C1 segment of cervical spinal cord (tissue), 14 donors: ENCODE measurements around the gene PLPPR3.

Experiments
- DNase-seq, 14 donors: peaks; one replicate each; lab custom pipeline; 2025; lab: John Stamatoyannopoulos, UW

Gene PLPPR3

DNA sequence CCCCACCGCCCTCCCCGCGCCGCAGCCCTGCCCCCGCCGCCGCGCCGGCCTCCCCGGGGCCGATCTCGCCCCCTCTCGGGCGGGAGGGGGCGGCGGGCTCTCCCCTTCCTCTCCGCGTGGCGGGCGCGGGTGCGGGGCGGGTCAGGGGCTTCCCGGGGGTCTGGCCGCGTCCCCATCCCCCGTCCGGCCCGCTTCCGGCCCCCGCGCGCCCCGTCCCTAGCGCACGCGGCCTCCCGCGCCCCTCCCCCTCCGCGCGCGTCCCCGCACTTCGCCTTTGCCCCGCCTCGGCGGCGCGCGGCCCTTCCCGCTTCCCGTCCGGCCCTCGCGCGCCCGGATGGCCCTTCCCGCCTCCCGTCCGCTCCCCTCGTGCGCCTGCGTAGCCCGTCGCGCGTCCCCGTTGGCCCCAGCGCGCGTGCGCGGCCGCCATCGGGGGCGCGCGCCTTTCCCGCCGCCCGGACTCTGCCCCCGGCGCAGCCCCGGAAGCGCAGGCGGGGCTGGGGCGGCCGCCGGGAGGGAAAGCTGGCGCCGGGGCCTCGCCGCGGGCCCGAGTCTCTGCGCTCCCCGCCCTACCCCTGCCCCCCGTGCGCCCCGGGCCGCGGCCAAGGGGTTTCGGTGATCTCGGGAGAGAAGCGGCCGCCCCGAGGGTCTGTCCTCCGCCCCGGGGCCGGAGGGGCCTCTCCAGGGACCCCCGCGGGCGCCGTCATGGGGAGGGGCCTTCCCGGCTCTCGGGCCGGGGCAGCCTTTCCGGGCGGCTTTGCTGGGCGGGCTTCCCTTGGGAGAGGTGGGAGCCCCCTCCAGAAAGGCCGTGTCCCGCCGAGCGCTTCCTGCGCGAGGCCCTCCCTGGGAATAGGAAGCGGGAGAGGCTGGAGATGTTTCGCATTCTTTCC is 24.0 kb downstream of the PLPPR3 start:
- peak in 13 of 14 donors; percentile 42 to 88 (median 66) for DNase-seq

DNA sequence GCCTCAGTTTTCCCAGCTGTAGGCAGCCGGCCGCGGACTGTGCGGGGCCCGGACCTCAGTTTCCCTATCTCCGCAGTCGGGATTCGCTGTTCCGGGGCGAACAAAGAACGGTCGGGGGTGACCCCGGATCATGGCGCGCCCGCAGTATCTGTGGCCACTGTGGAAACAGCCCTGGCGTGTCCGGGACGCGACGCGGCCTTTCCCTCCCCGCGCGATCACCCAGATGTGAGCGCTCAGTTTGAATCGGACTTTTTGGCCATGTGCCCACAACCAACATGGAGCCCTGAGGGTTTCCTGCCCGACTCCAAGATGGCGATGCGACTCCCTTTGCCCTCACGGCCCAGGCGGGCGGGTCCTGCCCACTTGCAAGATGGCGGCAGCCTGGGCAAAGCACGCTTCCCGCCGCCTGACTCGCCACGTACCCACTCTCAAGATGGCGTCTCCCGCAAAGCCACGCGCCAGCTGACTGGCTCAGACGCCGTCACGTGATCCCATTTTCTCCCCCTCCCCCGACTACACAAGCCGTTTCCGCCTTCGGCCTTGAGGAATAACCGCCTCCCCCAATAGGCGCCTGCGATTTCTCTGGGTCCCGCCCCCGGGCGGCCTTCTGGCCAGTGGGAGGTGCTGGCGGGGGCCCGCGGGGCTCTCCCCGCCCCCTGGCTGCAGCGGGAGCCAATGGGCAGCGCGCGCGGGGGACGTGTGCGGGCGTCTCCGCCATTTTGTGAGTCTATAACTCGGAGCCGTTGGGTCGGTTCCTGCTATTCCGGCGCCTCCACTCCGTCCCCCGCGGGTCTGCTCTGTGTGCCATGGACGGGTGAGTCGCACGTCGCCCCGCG is 24.8 kb downstream of the PLPPR3 start, which contains the start of gene PTBP1:
Gene PTBP1, plus strand, starts transcription at position 761 of the 836 bp plus-strand sequence. Its CDS starts 46 bp downstream, at position 807.
- DNase-seq = peak; percentile 97 to 100 (median 99)

DNA sequence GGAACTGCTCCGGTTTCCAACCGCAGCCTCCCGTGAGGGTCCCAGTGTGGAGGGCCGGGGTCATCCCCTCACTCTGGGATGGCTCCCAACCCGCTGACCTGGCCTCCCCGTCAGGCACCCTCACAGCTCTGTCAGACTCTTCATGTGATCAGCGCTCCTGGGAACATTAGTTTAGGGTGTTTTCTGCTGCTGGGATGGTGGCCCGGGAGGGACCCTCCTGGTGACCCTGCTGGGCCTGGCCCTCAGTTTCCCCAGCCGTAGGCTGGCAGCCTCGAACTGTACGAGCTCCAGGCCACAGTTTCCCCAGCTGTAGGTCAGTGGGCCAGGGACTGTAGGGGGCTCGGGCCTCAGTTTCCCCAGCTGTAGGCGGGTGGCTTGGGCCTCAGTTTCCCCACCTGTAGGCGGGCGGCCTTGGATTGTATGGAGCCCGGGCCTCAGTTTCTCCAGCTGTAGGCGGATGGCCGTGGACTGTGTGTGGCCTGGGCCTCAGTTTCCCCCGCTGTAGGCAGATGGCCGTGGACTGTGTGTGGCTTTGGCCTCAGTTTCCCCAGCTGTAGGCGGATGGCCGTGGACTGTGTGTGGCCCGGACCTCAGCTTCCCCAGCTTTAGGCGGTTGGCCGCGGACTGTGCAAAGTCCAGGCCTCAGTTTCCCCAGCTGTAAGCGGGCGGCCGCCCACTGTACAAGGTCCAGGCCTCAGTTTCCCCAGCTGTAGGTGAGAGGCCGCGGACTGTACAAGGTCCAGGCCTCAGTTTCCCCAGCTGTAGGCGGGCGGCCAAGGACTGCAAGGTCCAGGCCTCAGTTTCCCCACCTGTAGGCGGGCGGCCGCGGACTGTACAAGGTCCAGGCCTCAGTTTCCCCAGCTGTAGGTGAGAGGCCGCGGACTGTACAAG is 25.8 kb downstream of the PLPPR3 start:
- no peak for DNase-seq

DNA sequence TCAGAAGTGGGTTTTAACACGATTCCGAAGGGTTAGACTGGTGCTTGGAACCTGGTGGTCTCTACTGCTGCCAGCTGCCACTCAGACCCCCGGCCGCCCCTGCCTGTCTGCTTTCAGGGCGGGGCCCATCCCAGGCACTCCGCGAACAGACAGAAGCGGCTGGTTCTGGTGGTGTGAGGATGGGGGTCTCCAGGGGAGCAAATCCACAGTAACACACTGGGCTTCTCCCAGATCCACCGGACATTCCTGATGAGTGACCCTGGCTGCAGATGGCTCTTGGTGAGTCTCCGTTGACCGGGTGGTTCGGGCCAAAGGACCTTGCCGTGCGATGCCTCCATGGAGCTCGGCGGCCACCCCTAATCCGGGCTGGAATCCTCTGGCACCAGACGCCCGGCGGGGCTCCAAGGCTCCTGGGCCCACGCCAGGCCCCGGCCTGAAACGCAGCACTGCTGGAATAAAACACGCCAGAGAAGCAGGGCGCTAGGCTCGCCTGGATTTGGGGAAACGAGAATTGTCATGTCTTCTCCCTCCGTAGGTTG is 26.6 kb downstream of the PLPPR3 start:
- peak in 2 of 14 donors; percentile 9 to 45 for DNase-seq

DNA sequence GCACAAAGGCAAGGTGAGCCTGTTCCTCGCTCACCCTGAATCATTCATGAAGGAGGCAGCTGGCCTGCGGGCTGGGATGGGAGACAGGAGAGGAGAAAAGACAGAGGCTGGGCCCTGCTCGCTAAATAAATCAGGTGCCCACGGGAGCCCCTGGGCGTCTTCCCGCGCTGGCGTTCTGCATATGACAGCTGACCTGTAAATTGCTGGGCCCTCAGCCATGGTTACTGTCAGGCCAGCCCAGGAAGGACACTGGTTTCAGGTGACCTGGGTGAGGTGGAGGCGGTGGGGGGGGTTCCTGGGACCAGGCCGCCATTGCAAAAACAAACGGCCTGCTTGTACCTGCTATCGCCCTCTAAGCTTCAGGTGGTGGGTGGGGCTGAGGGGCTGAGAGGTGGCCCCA is 27.9 kb downstream of the PLPPR3 start:
- no peak for DNase-seq

DNA sequence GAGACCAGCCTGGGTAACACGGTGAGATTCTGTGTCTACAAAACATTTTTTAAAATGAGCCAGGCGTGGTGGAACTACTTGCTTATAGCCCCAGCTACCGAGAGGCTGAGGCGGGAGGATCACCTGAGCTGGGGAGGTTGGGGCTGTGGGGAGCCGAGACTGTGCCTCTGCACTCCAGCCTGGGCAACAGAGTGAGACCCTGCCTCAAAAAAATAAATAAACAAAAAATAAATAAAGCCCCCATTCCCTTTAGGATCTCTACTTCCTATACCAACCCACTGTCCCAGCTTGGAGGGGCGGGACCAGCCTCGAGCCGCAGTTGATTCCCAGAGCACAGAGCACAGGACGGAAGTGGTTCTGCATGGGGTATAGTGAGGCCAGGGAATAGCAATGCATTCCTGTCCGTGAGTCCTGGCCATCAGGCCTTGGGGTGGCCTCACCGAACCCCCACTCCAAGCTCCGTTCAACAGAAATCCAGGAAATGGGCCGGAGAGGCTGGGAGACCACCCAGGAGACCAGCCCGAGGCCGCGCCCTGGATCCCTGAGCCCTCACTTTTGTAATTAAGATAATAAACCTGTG is 29.4 kb downstream of the PLPPR3 start:
- no peak for DNase-seq

DNA sequence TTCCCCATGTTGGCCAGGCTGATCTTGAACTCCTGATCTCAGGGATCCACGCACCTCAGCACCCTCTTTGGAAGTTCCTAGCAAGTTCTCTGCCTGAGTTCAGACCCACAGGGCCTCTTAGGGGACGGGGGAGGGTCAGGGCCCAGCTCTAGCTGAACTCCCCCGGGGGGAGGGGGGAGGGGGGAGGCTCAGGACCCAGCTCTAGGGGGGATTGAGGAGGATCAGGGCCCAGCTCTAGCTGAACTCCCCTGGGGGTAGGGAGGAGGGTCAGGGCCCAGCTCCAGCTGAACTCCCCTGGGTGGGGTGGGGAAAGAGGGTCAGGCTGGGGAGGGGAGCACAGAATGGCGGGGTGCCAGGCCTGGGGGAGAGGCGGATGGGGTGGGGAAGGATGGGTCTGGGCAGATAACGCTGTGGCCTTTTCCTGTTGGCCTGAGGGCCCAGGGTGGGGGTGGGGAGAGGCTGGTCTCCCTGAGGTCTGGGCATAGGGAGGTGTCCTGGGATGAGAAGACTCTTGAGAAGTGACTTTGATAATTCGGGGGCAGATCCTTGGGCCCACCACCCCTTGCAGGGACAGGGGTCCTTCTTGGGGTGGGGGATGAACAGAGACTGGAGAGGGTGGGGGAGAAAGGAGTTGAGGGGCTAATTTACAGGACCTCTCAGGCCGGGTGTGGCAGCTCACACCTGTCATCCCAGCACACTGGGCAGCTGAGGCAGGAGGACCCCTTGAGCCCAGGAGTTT is 30.0 kb downstream of the PLPPR3 start:
- DNase-seq = no peak

DNA sequence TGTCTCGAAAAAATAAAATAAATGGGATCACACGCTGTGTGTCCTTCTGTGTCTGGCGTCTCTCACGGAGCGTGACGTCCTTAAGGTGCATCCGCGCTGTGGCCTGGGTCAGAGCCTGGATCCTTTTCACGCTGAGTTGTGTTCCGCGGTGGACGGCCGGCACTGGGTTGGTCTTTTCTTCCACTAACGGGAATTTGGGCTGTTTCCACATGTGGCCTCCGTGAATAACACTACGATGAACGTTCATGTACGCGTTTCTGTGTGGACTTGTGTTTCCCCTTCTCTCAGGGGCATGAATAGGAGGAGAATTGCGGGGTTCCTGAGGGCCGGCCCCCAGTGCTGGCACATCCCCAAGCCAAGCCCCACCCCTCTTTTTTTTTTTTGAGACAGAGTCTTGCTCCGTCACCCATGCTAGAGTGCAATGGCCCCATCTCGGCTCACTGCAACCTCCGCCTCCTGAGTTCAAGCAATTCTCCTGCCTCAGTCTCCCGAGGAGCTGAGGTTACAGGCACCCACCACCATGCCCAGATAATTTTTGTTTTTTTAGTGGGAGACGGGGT is 30.7 kb downstream of the PLPPR3 start:
- no peak for DNase-seq

DNA sequence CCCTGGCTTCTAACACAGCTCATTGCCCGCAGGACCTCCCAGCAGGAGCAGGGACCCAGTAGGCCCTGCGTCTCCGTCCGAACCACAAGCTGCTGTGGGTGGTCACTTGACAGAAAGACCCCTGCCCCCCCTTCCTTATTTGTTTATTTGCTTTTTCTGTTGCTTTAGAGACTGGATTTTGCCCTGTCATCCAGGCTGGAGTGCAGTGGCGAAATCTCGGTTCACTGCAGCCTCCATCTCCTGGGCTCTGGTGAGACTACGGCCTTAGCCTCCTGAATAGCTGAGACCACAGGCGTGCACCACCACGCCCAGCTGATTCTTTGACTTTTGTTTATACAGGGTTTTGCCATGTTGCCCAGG is 32.1 kb downstream of the PLPPR3 start:
- no peak for DNase-seq

DNA sequence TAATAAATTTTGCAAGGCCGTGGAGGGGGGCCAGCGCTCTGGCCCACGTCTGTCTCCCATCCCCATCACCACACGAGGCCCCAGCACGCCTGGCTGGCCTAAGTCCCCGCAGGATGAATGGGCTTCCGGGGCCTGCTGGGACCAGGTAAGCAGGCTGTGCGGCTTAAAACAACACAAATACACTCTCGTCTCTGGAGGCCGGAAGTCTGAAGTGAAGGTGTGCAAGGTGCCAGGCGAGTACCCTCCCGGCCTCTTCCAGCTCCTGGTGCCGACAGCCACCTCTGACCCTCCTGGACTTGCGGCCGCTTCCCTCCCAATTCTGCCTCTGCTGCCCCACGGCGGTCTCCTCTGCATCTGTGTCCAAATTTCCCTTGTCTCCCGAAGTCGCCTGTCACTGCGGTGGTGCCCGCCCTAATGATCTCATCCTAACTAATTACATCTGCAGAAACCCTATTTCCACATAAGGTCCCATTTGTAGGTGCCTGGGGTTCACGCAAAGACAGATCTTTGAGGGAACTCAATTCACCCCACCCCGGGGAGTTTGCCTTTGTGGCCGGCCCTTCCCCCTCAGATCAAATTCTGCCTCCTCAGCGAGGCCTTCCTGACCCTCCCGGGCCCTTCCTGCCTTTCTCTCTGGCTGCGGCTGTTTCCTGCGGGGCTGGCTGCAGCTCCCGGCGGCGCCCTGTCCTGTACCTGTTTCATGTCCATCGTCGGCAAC is 32.6 kb downstream of the PLPPR3 start:
- DNase-seq = no peak

DNA sequence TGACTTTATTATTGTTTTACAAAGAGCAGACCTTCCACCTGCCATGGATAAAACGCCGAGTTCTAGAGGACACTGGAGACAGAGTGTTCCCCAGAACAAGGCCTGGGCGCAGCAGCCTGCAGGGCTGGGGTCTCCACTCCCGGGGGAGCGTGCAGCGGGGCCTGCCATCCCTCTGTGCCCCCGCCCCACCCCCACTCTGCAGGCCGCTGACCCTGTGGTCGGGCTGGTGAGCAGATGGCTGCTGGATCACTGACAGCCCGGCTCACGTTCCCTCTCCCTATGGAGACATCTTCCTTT is 33.1 kb downstream of the PLPPR3 start:
- no peak for DNase-seq

DNA sequence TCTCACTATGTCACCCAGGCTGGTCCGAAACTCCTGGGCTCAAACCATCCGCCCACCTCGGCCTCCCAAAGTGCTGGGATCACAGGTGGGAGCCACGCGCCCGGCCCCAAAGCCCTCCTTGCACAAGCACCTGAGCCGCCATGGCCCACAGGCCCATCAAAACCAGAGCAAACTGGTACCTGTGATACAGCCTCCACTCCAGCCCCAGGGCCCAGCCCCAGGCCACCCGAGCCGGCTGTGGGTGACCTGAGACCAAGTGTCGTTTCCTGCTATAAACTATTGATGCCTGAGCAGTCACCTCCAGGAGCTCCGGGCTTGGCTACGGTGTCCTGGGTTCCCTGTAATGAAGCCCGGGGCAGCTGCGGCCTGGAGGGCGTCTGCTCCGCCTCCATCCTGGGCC is 34.2 kb downstream of the PLPPR3 start:
- DNase-seq = no peak

DNA sequence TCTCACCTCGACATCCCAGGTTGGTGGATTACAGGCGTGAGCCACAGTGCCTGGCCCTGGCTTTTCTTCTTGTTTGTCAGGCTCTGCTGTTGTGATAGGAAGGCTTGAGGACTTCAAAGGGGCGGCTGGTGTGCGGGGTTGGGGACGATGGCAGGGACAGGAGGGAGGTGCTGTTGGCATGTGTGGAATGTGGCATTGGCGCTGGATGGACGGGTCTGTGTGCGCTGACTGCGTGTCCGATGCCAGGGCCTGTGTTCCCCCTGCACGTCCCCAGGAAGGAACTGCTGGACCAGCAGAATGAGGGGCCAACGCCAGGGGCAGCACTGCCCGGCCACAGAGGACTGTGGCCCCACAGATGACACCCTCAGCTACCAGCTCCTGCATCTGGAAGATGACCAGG is 37.2 kb downstream of the PLPPR3 start:
- DNase-seq = no peak

DNA sequence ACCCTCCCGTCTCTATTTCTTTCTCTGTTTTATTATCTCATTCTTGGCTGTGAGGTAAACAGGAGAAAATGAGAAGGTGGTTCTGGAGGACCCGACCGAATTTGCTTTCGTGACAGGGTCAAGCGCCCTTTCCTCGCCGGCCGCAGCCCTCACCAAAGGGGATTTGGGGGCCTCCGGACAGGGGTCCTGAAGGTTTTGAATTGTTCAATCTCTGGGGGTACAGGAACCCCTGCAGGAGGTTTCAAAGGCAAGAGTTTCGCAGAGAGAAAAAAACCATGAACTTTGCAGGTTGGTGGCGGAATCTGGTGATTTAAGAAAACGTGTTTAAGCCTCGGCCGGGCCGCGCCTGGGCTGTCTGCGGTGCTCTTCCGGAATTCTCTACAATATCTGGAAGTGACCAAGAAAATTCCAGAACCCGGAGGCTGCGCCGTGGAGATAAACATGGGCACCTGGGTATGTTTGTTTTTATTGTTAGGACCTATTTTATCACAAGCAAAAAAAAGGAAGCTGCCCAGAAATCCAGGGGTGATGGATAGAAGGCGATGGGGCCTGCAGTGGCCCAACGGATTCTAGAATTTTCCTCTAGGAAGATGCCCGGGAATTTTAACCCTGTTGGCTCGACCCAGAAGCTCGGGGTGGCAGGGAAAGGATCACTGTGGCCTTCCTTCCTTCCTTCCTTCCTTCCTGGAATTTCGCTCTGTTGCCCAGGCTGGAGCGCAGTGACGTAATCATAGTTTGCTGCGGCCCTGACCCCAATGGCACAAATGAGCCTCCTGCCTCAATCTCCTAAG is 38.7 kb downstream of the PLPPR3 start:
- no peak for DNase-seq

DNA sequence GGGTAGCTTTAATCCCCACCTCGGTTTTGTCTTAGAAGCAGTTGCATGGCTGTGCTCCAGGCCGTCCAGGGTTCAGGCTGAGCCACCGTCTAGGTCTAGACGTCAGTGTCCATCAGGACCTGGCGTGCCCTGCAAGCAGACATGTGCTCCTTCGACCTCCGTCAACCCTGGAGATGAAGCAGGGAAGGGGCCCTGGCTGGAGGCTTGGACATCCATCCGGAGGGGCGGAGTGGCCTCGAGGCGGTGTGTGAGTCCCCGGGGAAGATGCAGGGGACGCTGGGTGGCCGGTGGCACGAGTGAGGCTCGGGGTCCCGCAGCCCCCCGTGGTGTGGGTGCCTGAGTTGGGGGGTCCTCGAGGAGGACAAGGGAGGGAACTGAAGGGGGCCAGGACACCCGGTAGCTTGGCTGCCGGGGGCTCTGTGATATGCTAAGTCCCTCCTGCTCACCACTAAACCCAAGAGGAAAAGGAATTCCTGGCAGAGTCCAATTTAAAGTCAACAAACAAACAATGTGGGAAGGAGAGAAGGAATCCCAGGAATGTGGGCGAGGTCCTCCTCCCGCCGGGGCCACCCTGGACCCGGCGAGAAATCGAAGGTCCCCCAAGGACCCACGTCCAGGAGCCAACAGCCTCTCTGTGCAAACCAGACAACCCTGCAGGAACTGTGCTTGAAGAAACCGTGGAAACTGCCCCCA is 39.4 kb downstream of the PLPPR3 start:
- DNase-seq = no peak

DNA sequence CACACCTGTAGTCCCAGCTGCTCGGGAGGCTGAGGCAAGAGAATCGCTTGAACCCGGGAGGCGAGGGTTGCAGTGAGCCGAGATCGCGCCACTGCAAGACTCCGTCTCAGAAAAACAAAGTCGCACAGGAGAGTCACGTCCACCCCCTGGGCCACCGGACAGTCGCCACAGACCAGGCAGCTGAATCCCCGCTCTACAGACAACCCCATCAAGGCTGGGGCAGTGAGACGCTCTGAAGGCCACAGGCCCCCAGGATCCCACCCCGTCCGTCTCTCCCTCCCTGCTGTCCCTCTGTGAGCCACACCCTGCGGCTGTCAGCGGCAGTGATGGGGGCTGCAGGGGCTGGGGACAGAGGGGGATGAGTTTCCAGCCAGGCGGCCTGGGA is 40.0 kb downstream of the PLPPR3 start:
- no peak for DNase-seq

DNA sequence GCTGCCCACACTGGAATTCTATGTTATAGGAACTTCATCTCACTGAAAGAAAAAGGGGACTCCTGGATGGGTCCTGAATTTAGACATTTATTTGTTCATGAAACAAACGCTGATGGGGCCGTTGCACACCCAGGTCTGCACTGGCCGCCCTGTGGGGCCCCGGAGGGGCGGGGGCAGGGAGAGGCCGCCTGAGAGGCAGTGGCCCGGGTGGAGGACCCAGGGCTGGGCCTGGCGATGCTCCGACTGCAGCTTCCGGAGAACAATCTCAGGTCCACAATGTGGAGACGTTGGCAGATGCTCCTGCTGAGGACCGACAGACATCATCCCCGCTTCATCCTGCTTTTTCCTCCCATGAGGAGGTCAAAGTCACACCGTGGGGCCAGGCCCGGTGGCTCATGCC is 40.8 kb downstream of the PLPPR3 start:
- DNase-seq = no peak
